BLaER1 (cell line): ENCODE results near the gene PAFAH2.

Experiments
- H3K27ac ChIP-seq: shearing (Covaris generic); formaldehyde crosslinking; 2 replicates; pipeline ENCODE4 v1.8.1; 2022
- H3K27me3 ChIP-seq: shearing (Covaris generic); formaldehyde crosslinking; 2 replicates; pipeline ENCODE4 v1.8.1; 2022
- H3K36me3 ChIP-seq: shearing (Covaris generic); formaldehyde crosslinking; 2 replicates; pipeline ENCODE4 v1.8.1; 2022
- H3K4me1 ChIP-seq: shearing (Covaris generic); formaldehyde crosslinking; 2 replicates; pipeline ENCODE4 v1.8.1; 2022
- H3K4me2 ChIP-seq: shearing (Covaris generic); formaldehyde crosslinking; 2 replicates; pipeline ENCODE4 v1.8.1; 2022
- H3K4me3 ChIP-seq: shearing (Covaris generic); formaldehyde crosslinking; 2 replicates; pipeline ENCODE4 v1.8.1; 2022
- H3K9ac ChIP-seq: shearing (Covaris generic); formaldehyde crosslinking; 2 replicates; pipeline ENCODE4 v1.8.1; 2022
- H3K9me3 ChIP-seq: shearing (Covaris generic); formaldehyde crosslinking; 2 replicates; pipeline ENCODE4 v1.8.1; 2022
- H4K20me1 ChIP-seq: shearing (Covaris generic); formaldehyde crosslinking; 2 replicates; pipeline ENCODE4 v1.8.1; 2022
- Cebpa-rat ChIP-seq: shearing (Covaris generic); IDR thresholded peaks from 2 replicates; pipeline ENCODE4 v1.8.1; 2022

The PAFAH2 gene

DNA sequence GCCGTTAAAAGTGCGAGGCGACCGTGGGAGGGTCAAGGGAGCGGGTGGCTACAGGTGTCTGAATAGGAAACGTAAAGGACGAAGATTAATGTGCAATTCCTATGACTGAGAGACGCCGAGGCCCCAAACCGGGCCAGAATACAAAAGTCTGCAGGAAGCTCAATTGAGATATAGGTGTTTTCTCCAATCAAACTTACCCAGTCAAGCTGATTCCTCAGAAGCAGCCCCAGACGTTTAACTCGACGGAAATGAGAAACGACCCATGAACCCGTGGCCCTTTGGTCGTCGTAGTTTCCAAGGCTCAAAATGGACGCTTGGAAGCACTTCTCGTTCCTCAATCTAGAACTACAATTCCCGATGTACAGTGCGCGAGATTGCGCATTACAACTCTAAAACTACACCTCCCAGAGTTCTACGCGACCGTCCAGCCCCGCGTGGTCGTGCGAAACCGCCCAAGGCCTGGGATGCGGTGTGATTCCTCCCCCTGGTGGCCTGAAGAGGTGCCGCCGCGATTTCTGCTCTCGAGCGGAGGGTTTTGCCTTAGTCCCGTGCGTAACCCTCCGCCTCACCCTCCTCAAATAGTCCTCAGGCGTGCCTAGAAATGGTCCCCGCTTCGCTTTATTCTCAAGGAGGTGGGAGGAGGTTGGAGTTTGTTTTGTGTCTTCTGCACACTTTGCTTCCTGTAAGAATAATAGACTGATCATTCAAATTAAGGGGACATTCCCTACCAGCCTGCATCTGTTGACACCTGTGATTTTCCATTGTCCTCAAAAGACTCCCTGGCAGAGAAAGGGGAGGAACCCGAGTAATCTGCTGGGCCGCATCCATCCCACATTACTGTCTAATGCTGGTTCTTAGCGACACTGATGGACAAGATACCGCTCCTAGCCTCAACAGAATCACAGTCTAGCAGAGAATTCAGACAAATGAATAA, at the start of gene PAFAH2:
Gene PAFAH2, minus strand, starts transcription at position 236 of the 934 bp plus-strand sequence. CDS start 7,247 bp downstream, outside the sequence.
- H3K9ac ChIP-seq, result peak within 1 kb of the TSS; percentile 87
- H3K4me1 ChIP-seq, result peaks cover 39% of the 10 kb centered on the region
- peak within 1 kb of the TSS; percentile 93 for H3K27ac ChIP-seq
- H3K9me3 ChIP-seq, result no peaks in the 10 kb centered on the region
- H4K20me1 ChIP-seq, result no peaks in the 10 kb centered on the region
- no peaks in the 10 kb centered on the region for H3K36me3 ChIP-seq
- no peaks in the 10 kb centered on the region for H3K27me3 ChIP-seq
- no peak for TF ChIP-seq Cebpa-rat
- peak within 1 kb of the TSS; percentile 88 for H3K4me2 ChIP-seq
- H3K4me3 ChIP-seq, result peak within 1 kb of the TSS; percentile 75

DNA sequence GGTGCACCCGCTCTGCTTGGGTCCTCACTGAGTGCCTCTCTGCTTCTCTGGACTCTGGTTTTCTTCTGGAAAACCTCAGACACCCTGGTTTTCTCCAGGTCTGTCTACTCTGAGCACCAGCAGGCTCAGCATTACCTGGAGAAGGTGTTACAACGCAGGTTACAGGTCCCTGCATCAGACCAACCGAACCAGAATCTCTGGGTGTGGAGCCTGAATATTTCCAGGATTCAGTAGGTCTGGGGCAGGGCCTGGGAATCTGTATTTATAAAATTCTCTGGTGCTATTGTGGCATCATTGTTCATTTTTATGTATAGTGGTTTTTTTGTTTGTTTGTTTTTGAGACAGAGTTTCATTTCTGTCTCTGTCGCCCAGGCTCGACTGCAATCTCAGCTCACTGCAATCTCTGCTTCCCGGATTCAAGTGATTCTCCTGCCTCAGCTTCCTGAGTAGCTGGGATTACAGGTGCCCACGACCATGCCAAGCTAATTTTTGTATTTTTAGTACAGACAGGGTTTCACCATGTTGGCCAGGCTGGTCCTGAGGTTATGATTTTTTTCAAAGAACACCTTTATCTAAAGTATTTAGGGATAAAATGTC, 49.5 kb upstream of the PAFAH2 start:
- Histone ChIP-seq H3K27me3 (peaks cover 70% of the 10 kb centered on the region), H3K9ac (no peak overlapping the region)

GRCh38 chr1:26046246-26047095, 48.6 kb upstream of the PAFAH2 start:
- Histone ChIP-seq H3K4me1 (no peaks in the 10 kb centered on the region), H3K4me2 (no peak overlapping the region), H3K9ac (no peak overlapping the region), H3K4me3 (no peak overlapping the region), H3K9me3 (no peaks in the 10 kb centered on the region), H3K27ac (no peak overlapping the region), H3K27me3 (peaks cover 70% of the 10 kb centered on the region), H3K36me3 (no peaks in the 10 kb centered on the region), H4K20me1 (no peaks in the 10 kb centered on the region; the same call in 1 of the 2 replicates)
- TF ChIP-seq Cebpa-rat, result no peak

More for the DNA sequence above, 49.5 kb upstream of the PAFAH2 start:
- Histone ChIP-seq H3K4me1 (no peaks in the 10 kb centered on the region), H3K4me2 (no peak overlapping the region), H3K4me3 (no peak overlapping the region), H3K36me3 (no peaks in the 10 kb centered on the region), H4K20me1 (no peaks in the 10 kb centered on the region; the same call in 1 of the 2 replicates), H3K27ac (no peak overlapping the region), H3K9me3 (no peaks in the 10 kb centered on the region)
- no peak for TF ChIP-seq Cebpa-rat

- Histone ChIP-seq H3K4me2 (no peak within 1 kb of the TSS), H3K4me3 (no peak within 1 kb of the TSS)
Observed at GRCh38 chr1:26045722-26046245, 47.9 kb upstream of the PAFAH2 start, which contains the start of gene SLC30A2. Gene SLC30A2, minus strand, starts transcription at chr1:26046118. Its CDS starts 222 bp downstream, at chr1:26045896.

GRCh38 chr1:26044971-26045721, 47.3 kb upstream of the PAFAH2 start:
- H3K9ac ChIP-seq, result no peak overlapping the region
- no peak overlapping the region for H3K27ac ChIP-seq
- H4K20me1 ChIP-seq, result no peaks in the 10 kb centered on the region; the same call in 1 of the 2 replicates
- no peaks in the 10 kb centered on the region for H3K9me3 ChIP-seq
- peaks cover 70% of the 10 kb centered on the region for H3K27me3 ChIP-seq
- no peak overlapping the region for H3K4me2 ChIP-seq
- no peak for TF ChIP-seq Cebpa-rat
- H3K4me1 ChIP-seq, result no peaks in the 10 kb centered on the region
- H3K4me3 ChIP-seq, result no peak overlapping the region
- no peaks in the 10 kb centered on the region for H3K36me3 ChIP-seq

More at GRCh38 chr1:26045722-26046245, 47.9 kb upstream of the PAFAH2 start, which contains the start of gene SLC30A2:
- H3K27me3 ChIP-seq, result peaks cover 70% of the 10 kb centered on the region
- no peaks in the 10 kb centered on the region for H3K9me3 ChIP-seq
- no peak within 1 kb of the TSS for H3K27ac ChIP-seq
- H3K4me1 ChIP-seq, result no peaks in the 10 kb centered on the region
- no peaks in the 10 kb centered on the region; the same call in 1 of the 2 replicates for H4K20me1 ChIP-seq
- H3K9ac ChIP-seq, result no peak within 1 kb of the TSS
- H3K36me3 ChIP-seq, result no peaks in the 10 kb centered on the region
- no peak for TF ChIP-seq Cebpa-rat

GRCh38 chr1:26044414-26044813, 46.6 kb upstream of the PAFAH2 start:
- Histone ChIP-seq H3K36me3 (no peaks in the 10 kb centered on the region), H3K4me2 (no peak overlapping the region), H3K9me3 (no peaks in the 10 kb centered on the region), H3K9ac (no peak overlapping the region), H3K4me1 (no peaks in the 10 kb centered on the region), H3K27ac (no peak overlapping the region), H4K20me1 (no peaks in the 10 kb centered on the region; the same call in 1 of the 2 replicates), H3K4me3 (no peak overlapping the region), H3K27me3 (peaks cover 67% of the 10 kb centered on the region)
- TF ChIP-seq Cebpa-rat, result no peak

- no peaks in the 10 kb centered on the region for H3K4me1 ChIP-seq
- H3K9me3 ChIP-seq, result no peaks in the 10 kb centered on the region
- H3K27me3 ChIP-seq, result peaks cover 60% of the 10 kb centered on the region
- H3K27ac ChIP-seq, result no peak overlapping the region
- no peaks in the 10 kb centered on the region; the same call in 1 of the 2 replicates for H4K20me1 ChIP-seq
- no peak overlapping the region for H3K9ac ChIP-seq
- no peak overlapping the region for H3K4me2 ChIP-seq
- H3K4me3 ChIP-seq, result no peak overlapping the region
- H3K36me3 ChIP-seq, result no peaks in the 10 kb centered on the region
- no peak for TF ChIP-seq Cebpa-rat
Observed at GRCh38 chr1:26043765-26044164, 45.9 kb upstream of the PAFAH2 start.

GRCh38 chr1:26041978-26042377, 44.1 kb upstream of the PAFAH2 start:
- TF ChIP-seq Cebpa-rat, result no peak
- no peaks in the 10 kb centered on the region for H3K9me3 ChIP-seq
- H3K36me3 ChIP-seq, result no peaks in the 10 kb centered on the region
- H3K4me3 ChIP-seq, result no peak overlapping the region
- peaks cover 42% of the 10 kb centered on the region for H3K27me3 ChIP-seq
- H3K9ac ChIP-seq, result no peak overlapping the region
- H3K4me2 ChIP-seq, result no peak overlapping the region
- H3K27ac ChIP-seq, result no peak overlapping the region
- H4K20me1 ChIP-seq, result no peaks in the 10 kb centered on the region; the same call in 1 of the 2 replicates
- H3K4me1 ChIP-seq, result peaks cover 10% of the 10 kb centered on the region
